Measurements from ENCODE around the gene TLCD3A.
A peak's percentile ranks its signal among the peaks of the same experiment; 100 is the strongest.
"Not testable (repeated sequence)": the region's sequence is repeated elsewhere in the genome, so short reads cannot be mapped to it uniquely, and the experiment has no call there.

Gene TLCD3A

DNA sequence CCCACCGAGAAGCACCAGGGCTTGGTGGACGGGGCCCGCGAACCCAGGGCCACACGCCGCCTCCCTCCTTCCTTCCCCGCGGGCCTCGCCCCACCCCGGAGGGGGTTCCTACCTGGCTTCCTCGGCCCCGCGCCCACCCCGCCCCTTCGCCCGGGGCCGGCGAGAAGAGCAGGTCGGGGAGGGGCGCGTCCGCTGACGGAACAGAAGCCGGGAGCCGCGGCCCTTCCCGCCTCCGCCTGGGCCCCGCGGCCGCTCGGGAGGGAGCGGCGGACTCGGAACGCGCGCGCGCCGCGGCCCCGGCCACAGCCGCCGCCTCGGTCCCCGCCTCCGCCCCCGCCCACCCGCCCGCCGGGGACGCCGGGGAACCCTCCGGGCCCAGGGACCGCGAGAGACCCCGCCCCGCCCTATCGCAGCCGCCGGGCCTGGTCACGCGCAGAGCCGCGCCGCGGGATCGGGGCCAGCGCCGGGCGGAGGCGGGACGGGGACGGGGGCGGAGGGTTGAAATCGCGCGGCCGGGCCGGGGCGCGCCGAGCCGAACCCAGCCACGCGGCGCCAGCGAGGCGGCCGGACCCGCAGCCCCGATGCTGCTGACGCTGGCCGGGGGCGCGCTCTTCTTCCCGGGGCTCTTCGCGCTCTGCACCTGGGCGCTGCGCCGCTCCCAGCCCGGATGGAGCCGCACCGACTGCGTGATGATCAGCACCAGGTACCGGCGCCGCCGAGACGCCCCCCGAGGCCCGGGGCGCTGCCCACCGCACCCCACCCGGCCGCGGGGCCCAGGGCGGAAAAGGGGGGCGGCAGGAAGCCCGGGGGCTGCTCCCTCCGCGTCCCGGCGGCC is at the start of gene TLCD3A:
TSS of gene TLCD3A (plus strand) at position 530 of the 835 bp plus-strand sequence. CDS start at position 582, 52 bp downstream.
- peak; percentile 60 for DNase-seq

DNA sequence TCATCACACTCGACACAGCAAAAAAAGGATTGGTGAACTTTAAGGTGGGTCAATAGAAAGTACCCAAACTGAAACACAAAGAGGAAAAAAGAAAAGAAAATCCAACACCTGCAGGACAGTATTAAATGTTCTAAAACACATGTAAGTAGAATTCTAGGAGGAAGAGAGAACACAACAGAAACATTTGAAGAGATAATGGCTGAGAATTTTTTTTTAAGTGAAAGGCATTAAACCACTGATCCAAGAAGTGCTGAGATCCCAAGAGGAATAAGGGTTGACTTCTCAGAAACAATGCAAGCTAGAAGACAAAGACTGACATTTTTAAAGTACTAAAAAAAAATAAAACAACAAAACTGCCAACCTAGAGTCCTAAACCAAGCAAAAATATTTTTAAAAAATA is 49.4 kb upstream of the TLCD3A start:
- DNase-seq: no peak

DNA sequence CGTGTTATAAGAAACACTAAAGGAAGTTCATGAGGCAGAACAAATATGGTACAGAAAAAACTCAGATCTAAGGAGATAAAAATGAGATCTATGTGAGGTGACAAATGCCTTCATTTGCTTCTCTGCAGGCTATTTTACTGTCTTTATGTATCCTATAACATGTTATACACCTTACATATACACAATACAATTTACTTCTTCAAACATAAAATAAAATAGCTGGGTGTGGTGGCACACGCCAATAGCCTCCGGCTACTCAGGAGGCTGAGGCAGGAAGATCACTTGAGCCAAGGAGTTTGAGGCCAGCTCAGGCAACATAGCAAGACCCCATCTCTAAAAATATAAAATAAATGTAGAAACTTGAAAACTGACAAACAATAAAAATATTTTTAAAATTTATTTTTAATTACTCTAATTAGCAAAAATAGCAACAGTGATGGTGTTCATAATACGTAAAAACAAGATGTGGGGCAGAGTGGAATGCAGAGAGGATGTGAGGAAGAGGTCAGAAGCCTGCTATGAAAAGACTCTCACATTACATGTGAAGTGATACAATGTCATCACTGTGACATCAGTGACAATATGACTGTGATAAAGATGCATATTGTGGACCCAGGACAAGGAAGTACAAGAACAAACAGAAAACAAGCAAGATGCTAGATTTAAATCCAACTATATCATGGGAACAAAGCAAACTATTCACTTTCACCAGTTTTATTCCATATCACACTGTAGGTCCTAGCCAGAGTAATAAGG is 48.7 kb upstream of the TLCD3A start:
- DNase-seq: no peak

GRCh38 chr17:685006-685405 is 47.4 kb upstream of the TLCD3A start:
- no peak for DNase-seq

DNA sequence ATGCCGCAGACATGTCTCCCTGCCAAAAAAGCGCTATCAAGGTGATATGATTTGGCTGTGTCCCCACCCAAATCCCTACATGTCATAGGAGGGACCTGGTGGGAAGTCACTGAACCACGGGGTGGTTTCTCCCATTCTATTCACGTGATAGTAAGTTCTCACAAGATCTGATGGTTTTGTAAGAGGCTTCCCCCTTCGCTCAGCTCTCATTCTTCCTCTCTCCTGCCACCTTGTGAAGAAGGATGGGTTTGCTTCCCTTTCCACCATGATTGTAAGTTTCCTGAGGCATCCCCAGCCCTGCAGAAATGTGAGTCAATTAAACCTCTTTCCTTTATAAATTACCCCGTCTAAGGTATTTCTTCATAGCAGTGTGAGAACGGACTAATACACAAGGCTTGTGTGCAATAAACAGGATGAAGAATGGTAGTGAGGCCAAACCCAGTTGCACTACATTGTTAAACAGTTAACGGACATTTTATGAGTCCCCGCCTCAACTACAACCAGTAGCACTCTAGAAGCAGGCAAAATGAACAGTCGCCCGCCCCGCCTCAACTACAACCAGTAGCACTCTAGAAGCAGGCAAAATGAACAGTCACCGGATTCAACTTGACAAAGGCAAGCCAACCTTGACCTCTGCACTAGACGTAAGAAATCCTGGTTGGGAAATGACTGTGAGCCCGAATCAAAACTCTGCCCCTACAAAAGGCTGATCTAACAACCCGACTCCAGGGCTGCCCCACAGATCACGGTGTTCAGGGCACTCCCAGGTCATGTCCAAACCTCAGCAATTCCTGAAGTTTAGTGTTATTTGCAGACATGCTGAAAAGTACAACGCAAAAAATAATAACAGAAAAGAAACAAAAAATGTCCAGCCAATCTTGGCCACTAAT is 44.1 kb upstream of the TLCD3A start:
- no peak for DNase-seq

- no peak for DNase-seq
Measured at GRCh38 chr17:689556-690275, 42.7 kb upstream of the TLCD3A start.

- DNase-seq: no peak
Measured at GRCh38 chr17:690361-690760, 42.0 kb upstream of the TLCD3A start.

- DNase-seq: no peak
Measured at GRCh38 chr17:691423-691822, 41.0 kb upstream of the TLCD3A start.

DNA sequence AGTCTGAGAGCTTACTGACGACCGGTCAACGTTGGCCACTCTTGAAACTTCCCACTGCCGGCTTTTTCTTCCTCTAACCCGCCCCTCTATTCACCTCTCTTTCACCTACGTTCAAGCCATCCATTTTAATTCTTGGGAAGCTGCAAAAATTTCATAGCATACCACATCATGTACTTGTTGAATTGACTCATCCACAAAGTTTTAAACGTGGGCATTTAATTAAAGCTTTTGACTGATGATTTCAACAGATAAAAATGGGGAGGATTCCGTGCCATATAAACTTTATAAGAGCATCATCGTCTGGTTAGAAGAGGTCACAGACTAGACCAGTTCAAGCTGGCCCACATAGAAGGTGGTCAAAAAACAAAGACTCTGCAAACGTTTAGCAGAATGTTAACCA is 40.3 kb upstream of the TLCD3A start:
- DNase-seq: no peak

DNA sequence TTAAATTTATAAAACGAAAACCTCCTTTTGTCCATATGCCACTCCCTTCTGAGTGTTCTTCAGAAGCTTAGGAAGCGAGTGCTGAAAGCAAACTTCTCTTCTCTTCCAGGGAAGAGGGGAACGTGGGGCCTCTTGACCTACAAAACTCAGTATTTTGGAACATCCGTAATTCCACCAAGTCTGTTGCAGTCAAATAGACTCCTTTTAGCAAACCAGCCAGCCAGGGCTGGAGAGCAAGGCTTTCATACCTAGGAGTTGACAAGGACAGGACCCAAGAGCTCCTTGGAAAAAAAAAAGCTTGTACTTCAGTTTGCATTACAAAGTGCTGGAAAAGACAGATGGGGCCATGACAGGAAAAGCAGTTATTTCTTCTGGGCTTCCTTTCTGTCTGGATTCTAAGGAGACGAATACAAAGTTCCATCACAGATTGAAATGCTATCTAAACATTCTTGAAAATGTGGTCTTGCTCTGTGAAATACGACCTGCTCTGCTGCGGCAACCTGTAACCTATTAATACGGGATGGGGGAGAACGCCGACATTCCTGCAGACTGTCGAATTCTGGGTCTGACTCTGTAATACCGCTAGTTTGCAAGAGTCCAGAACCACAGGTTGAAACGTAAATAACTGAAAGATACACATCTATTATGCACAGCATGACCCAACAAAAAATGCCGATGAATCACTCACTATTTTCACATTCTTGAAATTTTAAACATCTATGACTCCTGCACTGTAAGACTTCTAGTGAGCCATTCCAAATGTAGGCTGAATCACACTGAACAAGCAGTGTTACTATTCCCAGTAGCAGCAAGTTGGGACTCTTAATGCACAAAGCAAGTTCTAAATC is 38.4 kb upstream of the TLCD3A start:
- no peak for DNase-seq

DNA sequence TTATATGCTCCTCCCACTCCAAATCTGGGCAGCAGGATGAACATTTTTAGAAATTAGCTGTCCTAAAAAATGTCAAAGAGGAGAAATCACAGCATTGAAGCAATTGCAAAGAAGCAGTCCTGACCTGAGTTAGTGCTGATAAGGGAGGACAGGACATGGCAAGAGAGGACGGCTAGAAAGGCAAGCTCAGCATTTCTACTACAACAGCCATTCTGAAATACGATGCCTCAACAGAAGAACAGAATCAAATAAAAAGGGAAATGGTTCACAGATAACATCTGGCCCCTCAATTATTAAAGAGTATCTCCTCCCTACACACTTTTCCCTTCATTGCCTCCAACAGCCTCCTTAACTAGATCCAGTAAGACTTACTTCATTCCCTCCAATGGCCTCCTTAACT is 36.0 kb upstream of the TLCD3A start:
- no peak for DNase-seq

- DNase-seq: no peak
Measured at GRCh38 chr17:697682-698081, 34.7 kb upstream of the TLCD3A start.

- not testable (repeated sequence) for DNase-seq
Measured at GRCh38 chr17:698096-698495, 34.3 kb upstream of the TLCD3A start.

GRCh38 chr17:699345-699744 is 33.1 kb upstream of the TLCD3A start:
- DNase-seq: no peak

DNA sequence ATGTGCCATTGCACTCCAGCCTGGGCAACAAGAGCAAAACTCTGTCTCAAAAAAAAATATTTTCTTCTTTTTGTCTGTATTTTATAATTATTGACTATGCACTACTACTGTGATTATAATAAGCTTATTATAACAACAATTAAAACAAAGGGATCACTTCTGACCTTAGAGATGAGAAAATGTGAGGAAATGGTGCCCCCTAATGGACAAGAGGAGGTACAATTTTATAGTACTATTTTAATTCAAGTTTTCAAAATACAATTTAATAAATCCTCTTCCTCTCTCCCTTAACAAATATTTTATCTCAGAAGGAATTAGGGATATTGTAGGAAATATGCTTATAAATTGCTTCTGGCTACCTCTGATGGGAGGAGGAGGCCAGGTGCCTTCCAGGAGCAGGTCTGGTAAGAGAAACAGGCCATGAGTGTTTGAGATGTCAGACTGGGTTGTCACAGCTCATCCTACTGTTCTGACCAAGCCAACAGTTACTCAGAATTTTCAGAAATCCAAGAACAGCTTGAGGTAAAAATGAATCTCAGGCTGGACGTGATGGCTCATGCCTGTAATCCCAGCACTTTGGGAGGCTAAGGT is 31.8 kb upstream of the TLCD3A start:
- no peak for DNase-seq

GRCh38 chr17:703081-703875 is 29.1 kb upstream of the TLCD3A start:
- DNase-seq: no peak

DNA sequence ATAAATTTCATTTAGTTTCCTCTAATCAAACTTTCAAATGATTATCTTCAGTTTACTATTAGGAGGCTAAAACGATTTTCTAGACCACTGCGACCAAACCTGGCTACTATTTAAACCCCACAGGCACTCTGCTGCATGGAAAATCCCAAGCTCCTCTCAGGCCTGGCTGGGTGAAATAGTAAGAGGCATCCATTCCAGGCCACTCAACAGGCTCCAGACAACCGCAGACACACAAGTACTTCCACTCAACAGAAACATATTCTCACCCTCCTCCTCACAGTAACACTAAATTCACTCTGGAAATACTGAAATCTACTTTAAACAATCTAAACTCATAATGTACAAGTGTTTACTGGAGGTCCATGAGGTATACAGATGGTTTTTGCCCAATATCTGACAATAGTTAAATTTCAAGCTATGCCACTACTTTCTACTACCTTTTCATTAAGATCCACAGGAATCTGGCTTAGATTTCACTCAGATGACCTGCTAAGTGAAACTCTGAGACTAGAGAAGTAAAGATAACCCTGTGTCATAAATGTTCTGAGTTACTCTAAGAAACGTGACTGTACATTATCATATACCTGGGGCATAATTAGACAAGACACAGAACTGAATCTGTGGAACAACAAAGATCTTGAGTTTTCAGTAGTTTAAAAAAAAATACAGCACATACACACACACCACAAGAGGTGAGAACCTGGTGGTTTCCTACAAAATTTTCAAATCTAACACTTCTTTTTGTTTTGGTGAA is 28.1 kb upstream of the TLCD3A start:
- DNase-seq: no peak

- no peak for DNase-seq
Measured at GRCh38 chr17:705011-705410, 27.4 kb upstream of the TLCD3A start.

GRCh38 chr17:705863-706262 is 26.5 kb upstream of the TLCD3A start:
- no peak for DNase-seq

GRCh38 chr17:708132-708531 is 24.3 kb upstream of the TLCD3A start:
- no peak for DNase-seq
